Measurements from ENCODE around the gene CHRNB4.

GRCh38 chr15:78673476-78673875 is 32.5 kb upstream of the CHRNB4 start:
- TF ChIP-seq, protein P1, sequence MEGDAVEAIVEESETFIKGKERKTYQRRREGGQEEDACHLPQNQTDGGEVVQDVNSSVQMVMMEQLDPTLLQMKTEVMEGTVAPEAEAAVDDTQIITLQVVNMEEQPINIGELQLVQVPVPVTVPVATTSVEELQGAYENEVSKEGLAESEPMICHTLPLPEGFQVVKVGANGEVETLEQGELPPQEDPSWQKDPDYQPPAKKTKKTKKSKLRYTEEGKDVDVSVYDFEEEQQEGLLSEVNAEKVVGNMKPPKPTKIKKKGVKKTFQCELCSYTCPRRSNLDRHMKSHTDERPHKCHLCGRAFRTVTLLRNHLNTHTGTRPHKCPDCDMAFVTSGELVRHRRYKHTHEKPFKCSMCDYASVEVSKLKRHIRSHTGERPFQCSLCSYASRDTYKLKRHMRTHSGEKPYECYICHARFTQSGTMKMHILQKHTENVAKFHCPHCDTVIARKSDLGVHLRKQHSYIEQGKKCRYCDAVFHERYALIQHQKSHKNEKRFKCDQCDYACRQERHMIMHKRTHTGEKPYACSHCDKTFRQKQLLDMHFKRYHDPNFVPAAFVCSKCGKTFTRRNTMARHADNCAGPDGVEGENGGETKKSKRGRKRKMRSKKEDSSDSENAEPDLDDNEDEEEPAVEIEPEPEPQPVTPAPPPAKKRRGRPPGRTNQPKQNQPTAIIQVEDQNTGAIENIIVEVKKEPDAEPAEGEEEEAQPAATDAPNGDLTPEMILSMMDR (IDR thresholded peaks at IDR 0.05) = no peak
- no peak for TF ChIP-seq EP300 (IDR thresholded peaks at IDR 0.05)
